ACC112 (cell line): ENCODE results near the gene MEGF6.

ENCODE experiments used
- H2AFZ ChIP-seq: fragments of 200-600 bp; sonication (generic); one replicate; pipeline ENCODE4 v1.6.0; 2017; ENCODE audit warnings: antibody characterized with exemption, low read length; ENCODE audit not compliant: unreplicated experiment
- H3K27ac ChIP-seq: fragments of 200-600 bp; sonication (generic); 2 replicates; pipeline ENCODE4 v1.5.1; 2014; ENCODE audit warnings: low read depth, mild to moderate bottlenecking, antibody characterized with exemption, low read length, moderate library complexity
- H3K27me3 ChIP-seq: fragments of 200-600 bp; sonication (generic); 2 replicates; pipeline ENCODE4 v1.6.1; 2014; ENCODE audit warnings: mild to moderate bottlenecking, antibody characterized with exemption, low read length, moderate library complexity, mixed read lengths; ENCODE audit not compliant: insufficient read depth
- H3K36me3 ChIP-seq: fragments of 200-600 bp; sonication (generic); 2 replicates; pipeline ENCODE4 v1.6.1; 2016; ENCODE audit warnings: mild to moderate bottlenecking, antibody characterized with exemption, low read length, moderate library complexity, mixed read lengths; ENCODE audit not compliant: insufficient read depth
- H3K4me1 ChIP-seq: fragments of 200-600 bp; sonication (generic); one replicate; pipeline ENCODE4 v1.6.1; 2016; ENCODE audit warnings: low read length, mixed read lengths; ENCODE audit not compliant: insufficient read depth, unreplicated experiment, control insufficient read depth
- H3K4me3 ChIP-seq: fragments of 200-600 bp; sonication (generic); 2 replicates; pipeline ENCODE4 v1.5.1; 2014; ENCODE audit warnings: mild to moderate bottlenecking, low read depth, low read length
- H3K79me2 ChIP-seq: fragments of 200-600 bp; sonication (generic); one replicate; pipeline ENCODE4 v1.6.0; 2016; ENCODE audit warnings: low read length; ENCODE audit not compliant: control insufficient read depth, unreplicated experiment, insufficient read depth

The MEGF6 gene

DNA sequence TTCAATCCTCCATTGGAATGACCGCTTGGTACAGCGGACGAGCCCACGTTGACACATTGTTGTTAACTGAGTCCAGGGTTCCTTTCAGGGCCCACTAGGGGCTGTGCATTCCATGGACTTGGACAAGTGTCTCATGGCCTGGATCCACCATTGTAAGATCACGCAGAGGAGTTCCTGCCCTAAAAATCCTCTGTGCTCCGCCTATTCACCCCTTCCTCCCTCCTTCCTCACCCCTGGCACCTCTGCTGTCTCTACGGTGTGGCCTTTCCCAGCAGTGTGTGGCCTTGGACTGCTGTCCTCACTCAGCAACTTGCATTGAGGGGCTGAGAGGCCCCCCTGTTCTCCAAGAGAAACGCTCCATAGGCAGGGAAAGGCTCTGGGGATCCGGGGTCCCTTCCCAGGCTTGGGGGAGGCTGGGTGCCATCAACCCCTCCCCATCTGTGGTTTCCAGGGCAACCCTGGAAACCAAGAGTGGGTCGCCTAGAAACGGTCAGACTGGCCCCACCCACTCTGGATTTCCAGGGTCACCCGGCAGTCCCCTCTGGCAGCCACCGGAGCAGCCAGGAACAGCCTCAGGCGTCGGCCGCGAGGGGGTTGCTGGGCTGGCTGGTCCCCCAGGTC is 50.9 kb downstream of the MEGF6 start:
- H3K4me3 ChIP-seq, result no peak overlapping the region
- no peaks in the 10 kb centered on the region for H3K27me3 ChIP-seq
- H2AFZ ChIP-seq, result no peak overlapping the region
- H3K27ac ChIP-seq, result no peak overlapping the region
- H3K4me1 ChIP-seq, result no peaks in the 10 kb centered on the region
- no peaks in the 10 kb centered on the region for H3K79me2 ChIP-seq
- no peaks in the 10 kb centered on the region for H3K36me3 ChIP-seq

DNA sequence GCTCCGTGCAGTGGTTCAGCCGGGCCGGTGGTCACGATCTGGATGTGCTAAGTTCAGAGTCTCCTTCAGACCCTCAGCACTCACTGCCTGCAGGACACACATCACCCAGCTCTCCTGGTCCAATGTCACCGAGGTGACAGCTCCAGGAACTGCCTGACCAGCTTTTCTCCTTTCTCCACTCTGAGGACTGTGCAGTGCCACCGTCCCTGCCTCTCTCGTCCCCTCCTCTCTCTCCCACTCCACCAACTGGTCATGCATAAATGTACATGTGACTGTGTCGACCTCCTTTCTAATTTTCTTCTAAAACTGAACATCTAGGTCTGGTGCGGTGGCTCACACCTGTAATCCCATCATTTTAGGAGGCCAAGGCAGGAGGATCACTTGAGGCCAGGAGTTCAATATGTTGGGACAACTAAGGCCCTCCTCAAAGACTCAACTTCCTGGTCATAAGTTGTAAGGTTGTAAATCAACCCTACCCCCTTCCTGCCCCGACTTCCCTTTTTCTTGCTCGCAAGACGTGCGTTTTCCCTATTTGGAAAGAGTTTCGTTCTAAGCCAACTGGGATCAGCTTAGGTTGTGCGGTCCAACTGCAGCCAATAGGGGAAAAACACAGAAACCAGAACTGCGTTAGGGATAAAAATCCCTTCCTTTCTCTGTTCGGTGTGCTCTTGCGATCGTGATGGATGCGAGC is 53.1 kb downstream of the MEGF6 start:
- H3K36me3 ChIP-seq, result no peaks in the 10 kb centered on the region
- no peak overlapping the region for H3K4me3 ChIP-seq
- no peaks in the 10 kb centered on the region for H3K4me1 ChIP-seq
- H3K27ac ChIP-seq, result no peak overlapping the region
- no peaks in the 10 kb centered on the region for H3K27me3 ChIP-seq
- H2AFZ ChIP-seq, result no peak overlapping the region
- no peaks in the 10 kb centered on the region for H3K79me2 ChIP-seq

DNA sequence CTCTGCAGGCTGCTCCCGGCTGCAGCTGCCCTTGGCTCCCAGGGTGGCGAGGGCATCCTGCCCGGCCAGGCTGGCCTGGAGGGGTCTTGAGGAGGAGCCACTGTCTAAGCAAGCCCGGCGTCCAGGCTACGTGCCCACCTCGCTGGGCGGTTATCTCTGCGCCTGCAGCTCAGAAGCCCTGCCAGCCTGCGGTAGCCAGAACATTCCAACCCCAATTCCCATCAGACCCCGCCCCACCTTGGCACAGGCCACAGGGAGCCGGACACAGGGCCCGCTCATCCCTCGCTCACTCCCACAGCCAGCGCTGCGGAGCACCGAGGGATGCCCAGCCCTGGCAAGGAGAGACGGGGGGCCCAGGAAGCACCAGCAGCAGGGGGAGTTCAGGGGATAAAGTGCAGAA is 53.9 kb downstream of the MEGF6 start:
- no peaks in the 10 kb centered on the region for H3K36me3 ChIP-seq
- H3K27me3 ChIP-seq, result no peaks in the 10 kb centered on the region
- H3K79me2 ChIP-seq, result no peaks in the 10 kb centered on the region
- no peak overlapping the region for H3K27ac ChIP-seq
- no peak overlapping the region for H3K4me3 ChIP-seq
- H2AFZ ChIP-seq, result no peak overlapping the region
- H3K4me1 ChIP-seq, result no peaks in the 10 kb centered on the region

DNA sequence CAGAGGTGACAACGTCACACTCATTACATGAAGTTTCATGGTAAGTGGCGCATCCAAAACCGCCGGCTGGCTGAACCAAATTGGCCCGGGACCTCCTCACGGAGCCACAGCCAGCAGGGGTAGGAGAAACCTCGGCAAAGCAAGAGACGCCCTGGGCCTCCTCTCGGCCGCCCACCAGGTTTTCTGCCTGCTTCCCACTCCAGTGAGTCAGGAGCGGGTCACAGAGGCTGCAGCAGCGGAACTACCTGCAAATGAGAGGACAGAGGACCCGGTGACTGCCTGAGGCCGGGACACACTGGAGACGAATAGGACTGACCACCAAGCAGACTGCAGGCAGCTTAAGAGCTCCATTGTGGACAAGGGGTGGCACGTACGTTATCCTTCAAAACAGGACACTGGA is 55.0 kb downstream of the MEGF6 start:
- no peak overlapping the region for H3K4me3 ChIP-seq
- no peaks in the 10 kb centered on the region for H3K36me3 ChIP-seq
- H3K79me2 ChIP-seq, result no peaks in the 10 kb centered on the region
- no peaks in the 10 kb centered on the region for H3K4me1 ChIP-seq
- H3K27me3 ChIP-seq, result no peaks in the 10 kb centered on the region
- H3K27ac ChIP-seq, result no peak overlapping the region
- no peak overlapping the region for H2AFZ ChIP-seq

DNA sequence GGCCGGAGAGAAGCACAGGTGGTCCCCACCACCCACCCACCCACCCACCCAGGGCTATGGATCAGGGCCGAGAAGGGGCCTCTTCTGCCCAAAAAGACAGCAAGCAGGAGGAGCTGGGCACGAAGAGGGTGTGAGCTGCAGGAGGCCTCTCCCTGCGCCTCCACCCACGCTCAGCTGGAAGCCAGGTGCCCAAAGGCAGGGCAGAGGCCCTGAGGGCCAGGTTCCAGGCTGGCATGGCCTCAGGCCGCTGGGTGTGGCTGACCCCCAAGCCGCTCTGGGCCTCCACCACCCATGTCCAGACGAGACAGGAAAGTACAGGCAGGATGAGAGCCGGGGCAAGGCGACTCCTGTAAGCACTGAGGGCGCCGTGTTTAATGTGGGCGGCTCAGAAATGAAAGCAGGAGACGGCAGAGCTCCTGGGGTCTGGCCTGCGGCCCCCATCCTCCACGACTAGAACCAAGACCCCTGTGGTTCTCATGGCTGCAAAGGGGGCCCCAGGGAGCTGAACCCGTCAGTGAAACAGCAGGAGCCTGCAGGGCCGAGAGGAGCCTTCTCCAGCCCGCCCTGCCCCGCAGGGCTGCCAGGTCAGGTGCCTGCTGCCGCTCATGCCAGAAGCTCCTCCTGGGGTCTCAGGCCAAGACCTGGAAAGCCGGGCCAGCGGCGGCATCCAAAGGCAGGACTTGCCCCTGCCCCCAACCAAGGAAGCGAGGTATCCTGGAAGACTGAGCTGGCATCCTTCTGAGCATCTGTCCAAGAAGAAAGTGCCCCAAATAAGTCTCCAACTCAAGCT is 56.0 kb downstream of the MEGF6 start:
- Histone ChIP-seq H3K79me2 (no peaks in the 10 kb centered on the region), H3K27ac (no peak overlapping the region), H3K27me3 (no peaks in the 10 kb centered on the region), H3K4me3 (no peak overlapping the region), H3K36me3 (no peaks in the 10 kb centered on the region), H3K4me1 (no peaks in the 10 kb centered on the region), H2AFZ (no peak overlapping the region)

DNA sequence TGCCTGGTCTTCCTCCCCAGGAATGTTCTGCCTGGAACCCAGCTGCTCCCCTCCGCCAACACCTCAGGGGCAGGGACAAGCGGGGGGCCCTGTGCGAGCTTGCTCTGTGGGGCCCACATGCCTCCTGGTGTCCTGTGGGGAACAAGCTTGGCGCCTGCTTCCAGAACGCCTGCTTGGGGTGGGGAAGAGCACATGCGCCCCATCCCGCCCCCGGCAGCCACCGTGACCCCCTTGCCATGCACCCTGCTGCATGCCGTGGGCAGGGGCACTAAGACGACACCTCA is 57.4 kb downstream of the MEGF6 start:
- no peaks in the 10 kb centered on the region for H3K36me3 ChIP-seq

DNA sequence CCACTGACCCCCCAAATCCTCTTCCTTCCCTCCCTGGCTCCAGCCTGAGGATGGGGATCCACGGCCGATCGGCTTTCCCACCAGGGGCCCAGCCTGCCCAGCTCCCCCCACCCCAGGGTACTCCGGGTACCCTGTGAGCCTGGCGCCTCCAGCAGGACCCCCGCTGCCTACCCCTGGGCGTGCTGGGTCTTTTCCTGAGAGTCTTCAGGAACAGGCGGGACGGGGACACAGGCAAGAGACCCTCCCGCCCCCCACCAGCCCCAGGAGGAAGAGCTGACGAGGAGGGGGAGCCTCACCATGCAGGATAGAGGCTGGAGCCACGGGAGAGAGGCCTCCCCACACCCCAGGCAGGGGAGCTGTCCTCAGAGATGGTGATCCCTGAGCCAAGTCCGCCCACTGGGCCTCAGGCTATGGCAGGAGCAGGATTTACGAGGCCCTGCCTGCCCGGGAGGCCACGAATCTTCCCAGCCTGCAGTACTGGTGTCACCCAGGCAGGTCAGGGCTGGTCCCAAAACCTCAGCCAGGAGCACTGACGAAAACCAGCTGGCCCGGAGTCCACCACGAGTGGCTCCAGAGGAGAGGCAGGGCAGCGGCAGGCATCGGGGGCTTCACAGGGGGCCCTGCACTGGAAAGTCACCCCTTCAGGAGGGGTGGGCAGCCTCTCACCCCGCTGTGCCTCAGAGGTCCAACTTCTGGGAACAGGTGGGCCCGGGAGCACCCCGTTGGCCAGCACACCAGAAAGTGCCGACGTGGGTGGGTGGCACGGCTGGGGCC is 58.0 kb downstream of the MEGF6 start:
- H3K36me3 ChIP-seq, result no peaks in the 10 kb centered on the region
- H3K79me2 ChIP-seq, result no peaks in the 10 kb centered on the region
- peaks cover 4% of the 10 kb centered on the region for H3K4me1 ChIP-seq
- H3K4me3 ChIP-seq, result no peak overlapping the region
- H3K27me3 ChIP-seq, result no peaks in the 10 kb centered on the region
- H2AFZ ChIP-seq, result no peak overlapping the region
- no peak overlapping the region for H3K27ac ChIP-seq

More for the DNA sequence above, 57.4 kb downstream of the MEGF6 start:
- Histone ChIP-seq H2AFZ (no peak overlapping the region), H3K79me2 (no peaks in the 10 kb centered on the region), H3K27ac (no peak overlapping the region), H3K4me3 (no peak overlapping the region), H3K4me1 (no peaks in the 10 kb centered on the region), H3K27me3 (no peaks in the 10 kb centered on the region)

DNA sequence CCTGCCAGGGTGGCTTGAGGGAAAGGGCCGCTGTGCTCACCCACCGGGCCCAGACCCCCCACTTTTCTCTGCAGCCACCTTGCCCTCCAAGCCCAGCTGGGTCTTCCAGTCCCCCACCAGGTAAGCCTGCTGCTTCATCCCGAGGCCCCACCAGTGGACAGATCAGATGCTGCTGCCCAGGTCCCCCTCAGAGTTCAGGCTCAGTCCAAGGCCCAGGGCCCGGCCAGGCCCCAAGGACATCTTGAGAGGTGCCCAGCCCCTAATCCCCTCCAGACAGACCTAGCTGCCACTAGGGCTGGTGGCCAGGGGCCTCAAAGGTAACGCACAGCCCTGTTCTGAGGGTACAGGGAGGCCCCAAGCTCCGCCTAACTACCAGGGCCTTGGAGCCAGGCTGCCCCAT is 58.6 kb downstream of the MEGF6 start:
- Histone ChIP-seq H3K36me3 (no peaks in the 10 kb centered on the region), H3K79me2 (no peaks in the 10 kb centered on the region), H3K4me1 (peaks cover 10% of the 10 kb centered on the region), H3K27me3 (no peaks in the 10 kb centered on the region), H3K4me3 (no peak overlapping the region), H3K27ac (no peak overlapping the region), H2AFZ (no peak overlapping the region)

DNA sequence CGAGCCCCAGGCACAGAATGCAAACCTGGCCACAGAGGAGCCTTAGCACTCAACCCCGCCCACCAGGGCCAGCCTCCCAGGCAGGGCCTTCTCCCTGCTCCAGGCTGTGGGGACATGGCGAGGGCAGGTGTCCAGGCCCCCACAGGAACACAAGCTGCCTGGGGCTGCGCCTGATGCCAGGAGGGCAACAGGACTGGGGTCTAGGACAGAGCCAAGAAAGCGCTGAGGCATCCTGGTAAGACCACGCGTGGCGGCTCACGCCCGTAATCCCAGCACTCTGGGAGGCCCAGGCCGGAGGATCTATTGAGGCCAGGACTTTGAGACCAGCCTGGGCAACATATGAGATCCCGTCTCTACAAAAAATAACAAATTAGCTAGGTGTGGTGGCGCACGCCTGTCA is 59.1 kb downstream of the MEGF6 start:
- Histone ChIP-seq H3K27me3 (no peaks in the 10 kb centered on the region), H3K4me1 (peaks cover 16% of the 10 kb centered on the region), H3K4me3 (no peak overlapping the region), H2AFZ (no peak overlapping the region), H3K36me3 (no peaks in the 10 kb centered on the region), H3K79me2 (no peaks in the 10 kb centered on the region), H3K27ac (no peak overlapping the region)

DNA sequence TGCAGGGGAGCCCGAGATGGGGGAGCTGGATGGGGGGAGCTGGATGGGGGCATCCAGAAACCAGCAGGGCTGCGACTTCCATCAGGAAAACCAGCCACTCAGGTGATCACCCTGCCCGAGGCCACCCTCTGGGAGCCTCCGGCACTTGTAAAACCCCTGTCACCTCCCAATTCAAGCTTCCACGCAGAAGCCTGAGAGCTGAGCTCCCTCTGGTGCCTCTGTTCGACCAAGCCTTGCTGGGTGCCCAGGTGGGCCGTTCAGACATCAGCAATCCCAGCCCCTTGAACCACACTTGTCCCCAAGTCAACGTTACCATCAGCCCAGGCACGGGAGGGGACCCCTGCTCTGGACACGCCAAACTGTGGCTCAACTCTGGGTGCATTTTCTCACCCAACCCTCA is 59.6 kb downstream of the MEGF6 start:
- Histone ChIP-seq H3K4me3 (no peak overlapping the region), H2AFZ (no peak overlapping the region), H3K27me3 (no peaks in the 10 kb centered on the region), H3K27ac (no peak overlapping the region), H3K36me3 (no peaks in the 10 kb centered on the region), H3K79me2 (no peaks in the 10 kb centered on the region), H3K4me1 (peaks cover 16% of the 10 kb centered on the region)
